Measurements from ENCODE around the gene GSG1L. TPM values are rescaled to one million over a fixed set of nuclear protein-coding genes. Genes with fewer than 3 reads are reported as not detected.

Gene GSG1L
- total and polyA plus RNA-seq, 9 of the 15 experiments (the other 6 are each of a cell fraction or from before 2014, with no cell fraction given), result not detected

DNA sequence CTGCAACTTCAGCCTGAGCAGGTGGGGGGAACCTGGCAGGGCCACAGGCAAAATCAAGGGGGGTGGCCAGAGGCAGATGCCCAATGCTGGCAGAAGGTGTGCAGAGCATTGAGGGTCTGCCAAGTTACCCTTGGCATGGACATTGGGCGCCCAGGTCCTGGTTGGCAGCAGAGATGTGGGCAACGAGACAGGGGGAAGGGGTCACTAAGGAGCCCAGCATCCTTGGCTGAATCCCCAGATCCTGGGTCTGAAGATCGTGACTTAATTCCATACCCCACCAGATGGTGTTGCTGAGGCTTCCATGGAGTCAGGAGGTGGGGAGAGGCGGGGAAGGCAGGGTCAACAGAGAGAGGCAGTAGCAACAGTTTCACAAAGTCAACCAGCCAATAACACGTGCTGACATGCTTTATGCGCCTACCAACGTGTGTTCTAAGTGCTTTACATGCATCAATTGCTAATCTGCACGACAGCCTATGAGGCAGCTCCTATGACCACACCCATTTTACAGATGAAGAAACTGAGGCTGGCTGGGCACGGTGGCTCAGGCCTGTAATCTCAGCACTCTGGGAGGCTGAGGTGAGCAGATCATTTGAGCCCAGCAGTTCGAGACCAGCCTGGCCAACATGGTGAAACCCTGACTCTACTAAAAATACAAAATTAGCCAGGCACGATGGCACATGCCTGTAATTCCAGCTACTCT, 83.3 kb downstream of the GSG1L start:
- in situ Hi-C loops (cut with MboI), result no loop called here
- no peak for DNase-seq (ENCODE audit: extremely low read depth in 1 of 4, low spot score in 3 of 4)
- H3K4me3 ChIP-seq, result no peak overlapping the region
- intact Hi-C loops (cut with micrococcal nuclease), result no loop called here
- BruUV-seq (replicated peaks), result no TSS peak
- no peak overlapping the region for H2AFZ ChIP-seq (ENCODE audit: low read depth, low read length)
- no peak overlapping the region for H3K9ac ChIP-seq (ENCODE audit: insufficient read depth in 1 of 2, low read depth in 2 of 2, low read length in 2 of 2)
- WGBS (ENCODE audit: insufficient coverage, low coverage, missing lambda C conversion rate), result 2% methylated on average over 11 of the region's 11 CpGs
- no peak for ATAC-seq
- POLR2A ChIA-PET, result no interaction called here
- no peak overlapping the region for H3K4me2 ChIP-seq (ENCODE audit: insufficient read depth, low read length)
- no peak for FAIRE-seq
- no peaks in the 10 kb centered on the region for H4K20me1 ChIP-seq (replicated peaks; ENCODE audit: control insufficient read depth, insufficient read depth, low read length)
- H3K9me3 ChIP-seq (replicated peaks; ENCODE audit: control insufficient read depth, insufficient read depth, low read depth, low read length), result no peaks in the 10 kb centered on the region
- H3K27me3 ChIP-seq (ENCODE audit: control insufficient read depth in 2 of 2, insufficient read depth in 2 of 2, low read length in 2 of 2), result peaks cover 4 to 11% of the 10 kb centered on the region in 2 experiments; a peak in 2 of 5 replicates
- TF ChIP-seq BCOR (IDR thresholded peaks at IDR 0.05) (peak; percentile 41; the same call in 1 of the 2 replicates), RBM25 (IDR thresholded peaks at IDR 0.05; ENCODE audit: low read depth, low read length, severe bottlenecking) (peak; percentile 52), E4F1 (CRISPR knock-in tag; IDR thresholded peaks at IDR 0.05; ENCODE audit: borderline replicate concordance) (no peak)
- CTCF ChIA-PET (ENCODE audit: low intra/inter-chr PET ratio), result no interaction called here
- no peak overlapping the region for H3K27ac ChIP-seq (ENCODE audit: extremely low read depth, low read depth, low read length)
- H3K4me1 ChIP-seq (replicated peaks in 1 of 2; ENCODE audit: control insufficient read depth in 2 of 2, insufficient read depth in 2 of 2, low read length in 2 of 2), result no peaks in the 10 kb centered on the region
- no peaks in the 10 kb centered on the region for H3K79me2 ChIP-seq (ENCODE audit: control insufficient read depth, insufficient read depth, low read length)
- H3K9me1 ChIP-seq (ENCODE audit: control insufficient read depth, insufficient read depth, low read length), result no peaks in the 10 kb centered on the region
- H3K36me3 ChIP-seq (ENCODE audit: control insufficient read depth, insufficient read depth, low read length), result no peaks in the 10 kb centered on the region

All from K562 (cell line).